ENCODE measurements around the gene FBXW7. TPM values are rescaled to one million over a fixed set of nuclear protein-coding genes. Genes with fewer than 3 reads are reported as not detected.
A peak's percentile ranks its signal among the peaks of the same experiment; 100 is the strongest.

FBXW7 gene, protein sequence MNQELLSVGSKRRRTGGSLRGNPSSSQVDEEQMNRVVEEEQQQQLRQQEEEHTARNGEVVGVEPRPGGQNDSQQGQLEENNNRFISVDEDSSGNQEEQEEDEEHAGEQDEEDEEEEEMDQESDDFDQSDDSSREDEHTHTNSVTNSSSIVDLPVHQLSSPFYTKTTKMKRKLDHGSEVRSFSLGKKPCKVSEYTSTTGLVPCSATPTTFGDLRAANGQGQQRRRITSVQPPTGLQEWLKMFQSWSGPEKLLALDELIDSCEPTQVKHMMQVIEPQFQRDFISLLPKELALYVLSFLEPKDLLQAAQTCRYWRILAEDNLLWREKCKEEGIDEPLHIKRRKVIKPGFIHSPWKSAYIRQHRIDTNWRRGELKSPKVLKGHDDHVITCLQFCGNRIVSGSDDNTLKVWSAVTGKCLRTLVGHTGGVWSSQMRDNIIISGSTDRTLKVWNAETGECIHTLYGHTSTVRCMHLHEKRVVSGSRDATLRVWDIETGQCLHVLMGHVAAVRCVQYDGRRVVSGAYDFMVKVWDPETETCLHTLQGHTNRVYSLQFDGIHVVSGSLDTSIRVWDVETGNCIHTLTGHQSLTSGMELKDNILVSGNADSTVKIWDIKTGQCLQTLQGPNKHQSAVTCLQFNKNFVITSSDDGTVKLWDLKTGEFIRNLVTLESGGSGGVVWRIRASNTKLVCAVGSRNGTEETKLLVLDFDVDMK
- polyA plus RNA-seq (2012; rRNA removed) = 7.7 and 11.4 TPM in 2 replicates
- polyA plus RNA-seq (2012; cell fraction: cytosol; rRNA removed) = 8.5 and 11.5 TPM in 2 replicates
- 11.7 and 34.5 TPM in 2 replicates for polyA plus RNA-seq (2012; cell fraction: nucleus; rRNA removed)

DNA sequence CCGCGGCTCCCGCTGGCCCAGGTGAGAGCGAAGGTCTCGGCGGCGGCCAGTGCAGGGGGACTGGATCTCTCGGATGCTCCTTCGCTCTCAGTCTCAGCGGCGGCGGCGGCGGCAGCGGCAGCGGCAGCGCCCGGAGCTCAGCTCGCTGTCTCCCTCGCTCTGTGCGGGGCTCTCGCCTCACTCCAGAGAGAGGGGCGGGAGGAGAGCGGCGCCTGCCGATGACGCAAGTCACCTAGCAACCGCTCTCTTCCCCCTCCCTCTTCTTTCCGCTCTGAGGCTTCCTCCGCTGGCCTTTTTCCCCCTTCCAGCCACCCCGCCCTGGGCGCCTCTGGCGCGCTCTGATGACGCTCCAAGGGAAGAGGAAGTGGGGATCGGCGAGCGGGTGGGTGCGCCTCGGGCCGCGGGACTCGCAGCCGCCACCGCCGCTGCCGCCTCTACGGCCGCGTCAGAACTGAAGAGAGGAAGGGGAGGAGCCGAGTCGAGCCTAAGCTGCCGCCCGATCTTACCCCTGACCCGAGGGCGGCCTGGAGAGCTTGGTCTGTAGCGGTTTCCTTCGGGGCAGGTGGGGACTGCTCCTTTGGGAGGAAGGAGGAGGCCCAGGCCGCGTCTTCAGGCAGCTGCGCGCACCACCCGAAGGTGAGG lies at the start of gene FBXW7:
Gene FBXW7, minus strand, starts transcription at position 190 of the 642 bp plus-strand sequence. CDS start 124,289 bp downstream, outside the sequence.
- H3K9ac ChIP-seq = peak within 1 kb of the TSS; percentile 84
- peak within 1 kb of the TSS; percentile 97 for H2AFZ ChIP-seq (ENCODE audit: low read depth)
- ChIA-PET POLR2A (interaction anchor here (0.7 to 0.8 kb wide), 2 partner anchors 9 to 54 kb away, joined by 3 read pairs; no protein-coding TSS in a partner anchor), CTCF (interaction anchor here (1.0 to 3.8 kb wide), 4 partner anchors 35 to 104 kb away, joined by 3 to 15 read pairs (median 9); no protein-coding TSS in a partner anchor)
- H3K9me2 ChIP-seq = no peaks in the 10 kb centered on the region
- peak within 1 kb of the TSS; percentile 92 for H3K4me2 ChIP-seq
- peaks cover 8 to 18% of the 10 kb centered on the region in 2 experiments; a peak in 3 of 4 replicates for H3K4me1 ChIP-seq (ENCODE audit: control insufficient read depth in 1 of 2, insufficient read depth in 2 of 2, low read depth in 1 of 2, low read length in 1 of 2)
- peak within 1 kb of the TSS; percentile 91 for H3K27ac ChIP-seq (ENCODE audit: low read depth in 2 of 2, low read length in 1 of 2)
- WGBS (ENCODE audit: low lambda C conversion rate) = under 1% methylated on average over 20 of the region's 63 CpGs
- H4K20me1 ChIP-seq (ENCODE audit: insufficient read depth) = peaks cover 40% of the 10 kb centered on the region
- H3K36me3 ChIP-seq (replicated peaks in 1 of 2; ENCODE audit: control insufficient read depth in 1 of 2, insufficient read depth in 2 of 2, low read length in 1 of 2) = peaks cover 0 to 24% of the 10 kb centered on the region in 2 experiments
- DNase-seq = peak; percentile 97
- no peaks in the 10 kb centered on the region for H3K9me3 ChIP-seq
- no peaks in the 10 kb centered on the region for H3K27me3 ChIP-seq (ENCODE audit: insufficient read depth)
- peak within 1 kb of the TSS; percentile 96 to 99 for H3K4me3 ChIP-seq (ENCODE audit: low read depth in 2 of 2, low read length in 1 of 2)
- peaks cover 4% of the 10 kb centered on the region for H3F3A ChIP-seq (replicated peaks; ENCODE audit: insufficient read depth)
- peaks cover 91% of the 10 kb centered on the region for H3K79me2 ChIP-seq (ENCODE audit: insufficient read depth)
- TF ChIP-seq GATA2 (CRISPR knock-in tag; IDR thresholded peaks at IDR 0.05) (no peak), POLR2AphosphoS5 (IDR thresholded peaks at IDR 0.05; ENCODE audit: low read depth, low read length) (peak; percentile 71; the same call in 1 of the 2 replicates), SIN3A (IDR thresholded peaks at IDR 0.05; ENCODE audit: borderline replicate concordance, low read depth, low read length) (peak; percentile 75; the same call in 1 of the 2 replicates), GABPA (IDR thresholded peaks at IDR 0.05; ENCODE audit: low read depth) (peak; percentile 87), SMC3 (IDR thresholded peaks at IDR 0.05; ENCODE audit: low read depth, low read length) (0 out of 2 replicates have a peak, but pooled peaks have one; percentile 8), RCOR1 (IDR thresholded peaks at IDR 0.05; ENCODE audit: low read length) (peak; percentile 29; the same call in 1 of the 2 replicates), RXRA (IDR thresholded peaks at IDR 0.05; ENCODE audit: borderline replicate concordance, low read depth) (no peak), EP300 (IDR thresholded peaks at IDR 0.05; ENCODE audit: borderline replicate concordance in 1 of 2, low read depth in 1 of 2, low read length in 1 of 2) (0 out of 4 replicates have a peak, but pooled peaks of 1 of the 2 experiments have one; percentile 5), RFX5 (IDR thresholded peaks at IDR 0.05; ENCODE audit: low read length) (no peak; the same call in 1 of the 2 replicates), NFIC (IDR thresholded peaks at IDR 0.05; ENCODE audit: borderline replicate concordance) (no peak), RAD21 (IDR thresholded peaks at IDR 0.05; ENCODE audit: low read length) (no peak), TAF1 (IDR thresholded peaks at IDR 0.05; ENCODE audit: borderline replicate concordance, low read depth, low read length) (peak; percentile 73), YY1 (IDR thresholded peaks at IDR 0.05; ENCODE audit: low read depth) (no peak; the same call in 1 of the 2 replicates), FOSL2 (IDR thresholded peaks at IDR 0.05; ENCODE audit: borderline replicate concordance, low read depth) (no peak), FOXJ3 (CRISPR knock-in tag; IDR thresholded peaks at IDR 0.05) (no peak), CHD2 (IDR thresholded peaks at IDR 0.05; ENCODE audit: low read length, partially characterized antibody) (peak; percentile 78), FOXM1 (IDR thresholded peaks at IDR 0.05; ENCODE audit: low read depth) (0 out of 2 replicates have a peak, but pooled peaks have one; percentile 14), MXI1 (IDR thresholded peaks at IDR 0.05; ENCODE audit: low read depth, low read length) (peak; percentile 74; the same call in 1 of the 2 replicates)
- TF ChIP-seq, protein P1, sequence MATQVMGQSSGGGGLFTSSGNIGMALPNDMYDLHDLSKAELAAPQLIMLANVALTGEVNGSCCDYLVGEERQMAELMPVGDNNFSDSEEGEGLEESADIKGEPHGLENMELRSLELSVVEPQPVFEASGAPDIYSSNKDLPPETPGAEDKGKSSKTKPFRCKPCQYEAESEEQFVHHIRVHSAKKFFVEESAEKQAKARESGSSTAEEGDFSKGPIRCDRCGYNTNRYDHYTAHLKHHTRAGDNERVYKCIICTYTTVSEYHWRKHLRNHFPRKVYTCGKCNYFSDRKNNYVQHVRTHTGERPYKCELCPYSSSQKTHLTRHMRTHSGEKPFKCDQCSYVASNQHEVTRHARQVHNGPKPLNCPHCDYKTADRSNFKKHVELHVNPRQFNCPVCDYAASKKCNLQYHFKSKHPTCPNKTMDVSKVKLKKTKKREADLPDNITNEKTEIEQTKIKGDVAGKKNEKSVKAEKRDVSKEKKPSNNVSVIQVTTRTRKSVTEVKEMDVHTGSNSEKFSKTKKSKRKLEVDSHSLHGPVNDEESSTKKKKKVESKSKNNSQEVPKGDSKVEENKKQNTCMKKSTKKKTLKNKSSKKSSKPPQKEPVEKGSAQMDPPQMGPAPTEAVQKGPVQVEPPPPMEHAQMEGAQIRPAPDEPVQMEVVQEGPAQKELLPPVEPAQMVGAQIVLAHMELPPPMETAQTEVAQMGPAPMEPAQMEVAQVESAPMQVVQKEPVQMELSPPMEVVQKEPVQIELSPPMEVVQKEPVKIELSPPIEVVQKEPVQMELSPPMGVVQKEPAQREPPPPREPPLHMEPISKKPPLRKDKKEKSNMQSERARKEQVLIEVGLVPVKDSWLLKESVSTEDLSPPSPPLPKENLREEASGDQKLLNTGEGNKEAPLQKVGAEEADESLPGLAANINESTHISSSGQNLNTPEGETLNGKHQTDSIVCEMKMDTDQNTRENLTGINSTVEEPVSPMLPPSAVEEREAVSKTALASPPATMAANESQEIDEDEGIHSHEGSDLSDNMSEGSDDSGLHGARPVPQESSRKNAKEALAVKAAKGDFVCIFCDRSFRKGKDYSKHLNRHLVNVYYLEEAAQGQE (IDR thresholded peaks at IDR 0.05; ENCODE audit: low read depth, low read length) = no peak
- TF ChIP-seq, protein P2, sequence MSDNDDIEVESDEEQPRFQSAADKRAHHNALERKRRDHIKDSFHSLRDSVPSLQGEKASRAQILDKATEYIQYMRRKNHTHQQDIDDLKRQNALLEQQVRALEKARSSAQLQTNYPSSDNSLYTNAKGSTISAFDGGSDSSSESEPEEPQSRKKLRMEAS (IDR thresholded peaks at IDR 0.05; ENCODE audit: low read depth) = no peak; the same call in none of the 2 replicates
- TF ChIP-seq, protein P3, sequence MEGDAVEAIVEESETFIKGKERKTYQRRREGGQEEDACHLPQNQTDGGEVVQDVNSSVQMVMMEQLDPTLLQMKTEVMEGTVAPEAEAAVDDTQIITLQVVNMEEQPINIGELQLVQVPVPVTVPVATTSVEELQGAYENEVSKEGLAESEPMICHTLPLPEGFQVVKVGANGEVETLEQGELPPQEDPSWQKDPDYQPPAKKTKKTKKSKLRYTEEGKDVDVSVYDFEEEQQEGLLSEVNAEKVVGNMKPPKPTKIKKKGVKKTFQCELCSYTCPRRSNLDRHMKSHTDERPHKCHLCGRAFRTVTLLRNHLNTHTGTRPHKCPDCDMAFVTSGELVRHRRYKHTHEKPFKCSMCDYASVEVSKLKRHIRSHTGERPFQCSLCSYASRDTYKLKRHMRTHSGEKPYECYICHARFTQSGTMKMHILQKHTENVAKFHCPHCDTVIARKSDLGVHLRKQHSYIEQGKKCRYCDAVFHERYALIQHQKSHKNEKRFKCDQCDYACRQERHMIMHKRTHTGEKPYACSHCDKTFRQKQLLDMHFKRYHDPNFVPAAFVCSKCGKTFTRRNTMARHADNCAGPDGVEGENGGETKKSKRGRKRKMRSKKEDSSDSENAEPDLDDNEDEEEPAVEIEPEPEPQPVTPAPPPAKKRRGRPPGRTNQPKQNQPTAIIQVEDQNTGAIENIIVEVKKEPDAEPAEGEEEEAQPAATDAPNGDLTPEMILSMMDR (IDR thresholded peaks at IDR 0.05) = no peak
- TF ChIP-seq, protein P4, sequence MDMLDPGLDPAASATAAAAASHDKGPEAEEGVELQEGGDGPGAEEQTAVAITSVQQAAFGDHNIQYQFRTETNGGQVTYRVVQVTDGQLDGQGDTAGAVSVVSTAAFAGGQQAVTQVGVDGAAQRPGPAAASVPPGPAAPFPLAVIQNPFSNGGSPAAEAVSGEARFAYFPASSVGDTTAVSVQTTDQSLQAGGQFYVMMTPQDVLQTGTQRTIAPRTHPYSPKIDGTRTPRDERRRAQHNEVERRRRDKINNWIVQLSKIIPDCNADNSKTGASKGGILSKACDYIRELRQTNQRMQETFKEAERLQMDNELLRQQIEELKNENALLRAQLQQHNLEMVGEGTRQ (IDR thresholded peaks at IDR 0.05; ENCODE audit: borderline replicate concordance, low read depth, low read length) = no peak
